Activated naive CD8-positive, alpha-beta T cell treated with anti-CD3 and anti-CD28 coated beads, Interleukin-2, amount 10 ng/mL, durations not matched to agents 7 days and 5 days (primary cell): ENCODE measurements around the gene LRRC26. TPM values are rescaled to one million over a fixed set of nuclear protein-coding genes. Genes with fewer than 3 reads are reported as not detected.

ENCODE experiments used
- ATAC-seq: fragments of 150-1000 bp; cut with Tn5 transposase; one replicate; pipeline ENCODE4 v1.10.0; 2021; ENCODE audit warnings: low read depth, moderate library complexity
- POLR2A ChIA-PET: fragments of 350-600 bp; sonication (Branson Sonifier 250); formaldehyde crosslinking; loops from one replicate; lab custom pipeline; 2021; ENCODE audit warnings: antibody characterized with exemption; lab: Charles Lee
- DNase-seq: peaks from one replicate; pipeline ENCODE4 v3.0.0; 2021
- H3K27ac Mint-ChIP-seq: one replicate; pipeline ENCODE4 v1.8.0; 2022; ENCODE audit warnings: mild to moderate bottlenecking, mixed read lengths
- H3K27me3 Mint-ChIP-seq: one replicate; pipeline ENCODE4 v1.8.0; 2022; ENCODE audit warnings: mild to moderate bottlenecking, moderate library complexity, mixed read lengths
- H3K36me3 Mint-ChIP-seq: one replicate; pipeline ENCODE4 v1.8.0; 2021; ENCODE audit warnings: mild to moderate bottlenecking, mixed read lengths
- H3K4me1 Mint-ChIP-seq: one replicate; pipeline ENCODE4 v1.8.0; 2021; ENCODE audit warnings: mixed read lengths
- H3K4me3 Mint-ChIP-seq: one replicate; pipeline ENCODE4 v1.8.0; 2022; ENCODE audit warnings: mild to moderate bottlenecking, moderate library complexity, mixed read lengths
- H3K9me3 Mint-ChIP-seq: one replicate; pipeline ENCODE4 v1.8.0; 2021; ENCODE audit warnings: mixed read lengths
- total RNA-seq, 2 experiments: library from RNA; stranded (reverse); gene quantifications; one replicate each; pipeline ENCODE4 v1.2.3, GENCODE V29; 2021

Gene LRRC26
- total RNA-seq, 2 experiments from 2014 or later, result not detected

- POLR2A ChIA-PET, result interaction anchor here (0.6 to 4.0 kb wide), 11 partner anchors 10 to 96 kb away, joined by 3 to 31 read pairs (median 5); partner anchors contain the start of genes ANAPC2, CYSRT1, NELFB and NRARP
- H3K4me1 Mint-ChIP-seq, result peaks cover 35% of the 10 kb centered on the region
Observed at GRCh38 chr9:137205126-137206069, 35.5 kb upstream of the LRRC26 start, which contains the start of the genes NDOR1 and TMEM203. Gene NDOR1 (plus strand): TSS chr9:137205700. CDS start chr9:137205778, 78 bp downstream. Gene TMEM203 (minus strand): TSS chr9:137205648. CDS start chr9:137205414, 234 bp downstream.

GRCh38 chr9:137204731-137205125 is 34.9 kb upstream of the LRRC26 start:
- Mint-ChIP-seq H3K9me3 (no peaks in the 10 kb centered on the region), H3K4me3 (peak overlapping the region; percentile 95), H3K4me1 (peaks cover 35% of the 10 kb centered on the region), H3K27me3 (no peaks in the 10 kb centered on the region), H3K27ac (peak overlapping the region; percentile 89), H3K36me3 (peaks cover 13% of the 10 kb centered on the region)
- POLR2A ChIA-PET, result interaction anchor here (0.6 to 4.0 kb wide), 9 partner anchors 10 to 97 kb away, joined by 3 to 31 read pairs (median 5); partner anchors contain the start of genes ANAPC2, CYSRT1, NELFB and NRARP
- no peak for DNase-seq
- no peak for ATAC-seq

More at GRCh38 chr9:137205126-137206069, 35.5 kb upstream of the LRRC26 start, which contains the start of the genes NDOR1 and TMEM203:
- DNase-seq (peak; percentile 97), ATAC-seq (peak; percentile 51)
- Mint-ChIP-seq H3K27ac (peak within 1 kb of the TSS; percentile 90), H3K36me3 (peaks cover 15% of the 10 kb centered on the region), H3K9me3 (no peaks in the 10 kb centered on the region), H3K27me3 (no peaks in the 10 kb centered on the region), H3K4me3 (peak within 1 kb of the TSS; percentile 95)

- ATAC-seq (no peak), DNase-seq (no peak)
- Mint-ChIP-seq H3K27me3 (no peaks in the 10 kb centered on the region), H3K36me3 (peaks cover 13% of the 10 kb centered on the region), H3K4me3 (no peak overlapping the region), H3K4me1 (peaks cover 34% of the 10 kb centered on the region), H3K27ac (no peak overlapping the region), H3K9me3 (no peaks in the 10 kb centered on the region)
- POLR2A ChIA-PET, result interaction anchor here (2.1 to 3.5 kb wide), 2 partner anchors 15 kb away, joined by 4 to 42 read pairs; partner anchors contain the start of genes ANAPC2 and SSNA1
Observed at GRCh38 chr9:137202966-137203365, 33.1 kb upstream of the LRRC26 start.

GRCh38 chr9:137201205-137201868 is 31.5 kb upstream of the LRRC26 start:
- no peaks in the 10 kb centered on the region for H3K27me3 Mint-ChIP-seq
- H3K9me3 Mint-ChIP-seq, result no peaks in the 10 kb centered on the region
- POLR2A ChIA-PET, result interaction anchor here (0.6 to 3.5 kb wide), 18 partner anchors 10 to 474 kb away, joined by 3 to 42 read pairs (median 6); partner anchors contain the start of genes ANAPC2, CYSRT1, DPP7 and MAN1B1
- DNase-seq, result no peak
- no peak for ATAC-seq
- H3K4me3 Mint-ChIP-seq, result peak overlapping the region; percentile 84
- peaks cover 21% of the 10 kb centered on the region for H3K4me1 Mint-ChIP-seq
- no peaks in the 10 kb centered on the region for H3K36me3 Mint-ChIP-seq
- H3K27ac Mint-ChIP-seq, result peak overlapping the region; percentile 86

GRCh38 chr9:137200311-137201204 is 30.7 kb upstream of the LRRC26 start, which contains the start of gene TPRN:
Gene TPRN (minus strand): TSS chr9:137200741. CDS start chr9:137200711, 30 bp downstream.
- Mint-ChIP-seq H3K9me3 (no peaks in the 10 kb centered on the region), H3K4me3 (peak within 1 kb of the TSS; percentile 84), H3K4me1 (peaks cover 20% of the 10 kb centered on the region), H3K27me3 (no peaks in the 10 kb centered on the region), H3K27ac (peak within 1 kb of the TSS; percentile 86), H3K36me3 (no peaks in the 10 kb centered on the region)
- DNase-seq (peak; percentile 95), ATAC-seq (peak; percentile 95)
- POLR2A ChIA-PET, result interaction anchor here (0.6 to 3.5 kb wide), 21 partner anchors 8 to 473 kb away, joined by 3 to 42 read pairs (median 5); partner anchors contain the start of genes ANAPC2, CYSRT1, DPP7 and MAN1B1

GRCh38 chr9:137199411-137200121 is 29.7 kb upstream of the LRRC26 start:
- POLR2A ChIA-PET, result interaction anchor here (1.2 kb wide), 1 partner anchor 11 kb away, joined by 10 read pairs; no protein-coding TSS in a partner anchor
- Mint-ChIP-seq H3K36me3 (no peaks in the 10 kb centered on the region), H3K4me1 (peaks cover 18% of the 10 kb centered on the region), H3K27me3 (no peaks in the 10 kb centered on the region), H3K9me3 (no peaks in the 10 kb centered on the region), H3K27ac (peak overlapping the region; percentile 51), H3K4me3 (peak overlapping the region; percentile 78)
- ATAC-seq (no peak), DNase-seq (no peak)

- Mint-ChIP-seq H3K36me3 (no peaks in the 10 kb centered on the region), H3K9me3 (no peaks in the 10 kb centered on the region), H3K27me3 (no peaks in the 10 kb centered on the region), H3K4me1 (peaks cover 12% of the 10 kb centered on the region), H3K27ac (no peak overlapping the region), H3K4me3 (no peak overlapping the region)
- ATAC-seq (no peak), DNase-seq (no peak)
- POLR2A ChIA-PET, result interaction anchor here (0.6 to 1.5 kb wide), 3 partner anchors 10 to 61 kb away, joined by 3 to 10 read pairs (median 4); partner anchors contain the start of gene TUBB4B
Observed at GRCh38 chr9:137198902-137199283, 29.0 kb upstream of the LRRC26 start.

- Mint-ChIP-seq H3K4me3 (no peak overlapping the region), H3K36me3 (no peaks in the 10 kb centered on the region), H3K4me1 (peaks cover 10% of the 10 kb centered on the region), H3K27me3 (no peaks in the 10 kb centered on the region), H3K27ac (no peak overlapping the region), H3K9me3 (no peaks in the 10 kb centered on the region)
- POLR2A ChIA-PET, result interaction anchor here (0.6 to 1.5 kb wide), 3 partner anchors 9 to 61 kb away, joined by 3 to 10 read pairs (median 4); partner anchors contain the start of gene TUBB4B
- ATAC-seq (no peak), DNase-seq (no peak)
Observed at GRCh38 chr9:137198051-137198901, 28.4 kb upstream of the LRRC26 start.

- Mint-ChIP-seq H3K9me3 (no peaks in the 10 kb centered on the region), H3K4me3 (no peak overlapping the region), H3K27ac (peak overlapping the region; percentile 25), H3K36me3 (no peaks in the 10 kb centered on the region), H3K27me3 (no peaks in the 10 kb centered on the region), H3K4me1 (peaks cover 2% of the 10 kb centered on the region)
- POLR2A ChIA-PET, result interaction anchor here (0.7 to 2.0 kb wide), 3 partner anchors 10 to 58 kb away, joined by 3 to 7 read pairs (median 5); partner anchors contain the start of genes NDOR1, TMEM203 and TUBB4B
- no peak for DNase-seq
- no peak for ATAC-seq
Observed at GRCh38 chr9:137195525-137196220, 25.8 kb upstream of the LRRC26 start.

- ATAC-seq, result no peak
- Mint-ChIP-seq H3K4me3 (no peak overlapping the region), H3K27ac (no peak overlapping the region), H3K27me3 (no peaks in the 10 kb centered on the region), H3K4me1 (peaks cover 2% of the 10 kb centered on the region), H3K9me3 (no peaks in the 10 kb centered on the region), H3K36me3 (no peaks in the 10 kb centered on the region)
- DNase-seq, result no peak
- POLR2A ChIA-PET, result interaction anchor here (0.7 to 2.0 kb wide), 2 partner anchors 10 to 46 kb away, joined by 5 to 7 read pairs; partner anchors contain the start of genes NDOR1, TMEM203 and TUBB4B
Observed at GRCh38 chr9:137194909-137195308, 25.1 kb upstream of the LRRC26 start.
